MCF 10A (cell line): ENCODE data around the gene CNR1. TPM values are rescaled to one million over a fixed set of nuclear protein-coding genes. Genes with fewer than 3 reads are reported as not detected.

Experiments
- BruUV-seq: library from RNA; stranded (reverse); fragments of 400-500 nt; replicated peaks from 2 replicates; lab custom pipeline; 2021; lab: Mats Ljungman, UMichigan
- CTCF ChIA-PET: fragments of 300-600 bp; sonication (Branson Sonifier 250); formaldehyde crosslinking; extraction: SDS; loops from one replicate; lab custom pipeline; 2021; ENCODE audit warnings: antibody characterized with exemption, inconsistent platforms; lab: Yijun Ruan, JAX
- POLR2A ChIA-PET: fragments of 300-600, 350-650 bp; sonication (Branson Sonifier 250); formaldehyde crosslinking; extraction: SDS; loops from one replicate; lab custom pipeline; 2020; ENCODE audit warnings: antibody characterized with exemption, inconsistent platforms; lab: Yijun Ruan, JAX
- DNase-seq: peaks from one replicate; pipeline ENCODE4 v3.0.0-alpha.2; 2018; ENCODE audit not compliant: unreplicated experiment
- H3K27ac Mint-ChIP-seq: one replicate; pipeline ENCODE4 v1.8.0; 2022; ENCODE audit warnings: mild to moderate bottlenecking, low read depth, mixed read lengths; ENCODE audit not compliant: unreplicated experiment
- H3K27me3 Mint-ChIP-seq: one replicate; pipeline ENCODE4 v1.8.0; 2022; ENCODE audit warnings: mixed read lengths; ENCODE audit not compliant: insufficient read depth, unreplicated experiment
- H3K36me3 Mint-ChIP-seq: one replicate; pipeline ENCODE4 v1.8.0; 2022; ENCODE audit warnings: mild to moderate bottlenecking, moderate library complexity, mixed read lengths; ENCODE audit not compliant: insufficient read depth, unreplicated experiment
- H3K4me1 Mint-ChIP-seq: one replicate; pipeline ENCODE4 v1.8.0; 2022; ENCODE audit warnings: mixed read lengths; ENCODE audit not compliant: insufficient read depth, unreplicated experiment
- H3K4me3 Mint-ChIP-seq: one replicate; pipeline ENCODE4 v1.8.0; 2022; ENCODE audit warnings: mild to moderate bottlenecking, moderate library complexity, mixed read lengths; ENCODE audit not compliant: unreplicated experiment
- H3K9me3 Mint-ChIP-seq: one replicate; pipeline ENCODE4 v1.8.0; 2022; ENCODE audit warnings: mixed read lengths; ENCODE audit not compliant: unreplicated experiment
- intact Hi-C: fragments of 100-400 bp; cut with micrococcal nuclease; formaldehyde crosslinking; loops from 2 replicates; pipeline ENCODE4 v1.14.1; 2022
- total RNA-seq: library from RNA; stranded (reverse); gene quantifications from 2 replicates; pipeline ENCODE4 v1.2.3, GENCODE V29; 2022
- TF ChIP-seq, protein P1 (sequence below): fragments of 200-600 bp; IDR thresholded peaks from one replicate; pipeline ENCODE4 v1.8.0; 2022; ENCODE audit warnings: antibody characterized with exemption, mild to moderate bottlenecking; ENCODE audit not compliant: unreplicated experiment

Gene CNR1
- total RNA-seq, 1 experiment from 2014 or later, result 0.16 TPM

DNA sequence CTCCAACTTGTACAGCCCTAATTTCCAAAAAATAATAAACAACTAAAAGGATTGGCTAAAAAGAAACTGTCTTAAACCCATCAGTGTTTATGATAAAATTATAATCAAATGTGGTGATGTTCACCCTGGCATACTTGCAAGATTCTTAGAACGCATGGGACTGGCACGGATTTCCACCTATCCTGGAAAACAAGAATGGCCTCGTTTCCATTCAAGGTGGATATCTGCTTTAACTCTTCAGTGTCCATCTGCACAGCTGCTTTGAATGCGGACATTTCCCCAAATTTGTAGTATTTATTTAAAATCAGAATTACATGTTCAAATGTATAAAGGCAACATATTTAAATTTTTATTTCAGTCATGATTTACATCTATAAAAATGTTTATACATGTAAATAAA lies 4.2 kb downstream of the CNR1 start:
- Mint-ChIP-seq H3K4me1 (no peaks in the 10 kb centered on the region), H3K27ac (no peak overlapping the region), H3K36me3 (no peaks in the 10 kb centered on the region), H3K4me3 (no peak overlapping the region), H3K9me3 (no peaks in the 10 kb centered on the region), H3K27me3 (no peaks in the 10 kb centered on the region)
- intact Hi-C loops, result no loop called here
- ChIA-PET POLR2A (no interaction called here), CTCF (no interaction called here)
- BruUV-seq, result no TSS peak
- TF ChIP-seq, protein P1, sequence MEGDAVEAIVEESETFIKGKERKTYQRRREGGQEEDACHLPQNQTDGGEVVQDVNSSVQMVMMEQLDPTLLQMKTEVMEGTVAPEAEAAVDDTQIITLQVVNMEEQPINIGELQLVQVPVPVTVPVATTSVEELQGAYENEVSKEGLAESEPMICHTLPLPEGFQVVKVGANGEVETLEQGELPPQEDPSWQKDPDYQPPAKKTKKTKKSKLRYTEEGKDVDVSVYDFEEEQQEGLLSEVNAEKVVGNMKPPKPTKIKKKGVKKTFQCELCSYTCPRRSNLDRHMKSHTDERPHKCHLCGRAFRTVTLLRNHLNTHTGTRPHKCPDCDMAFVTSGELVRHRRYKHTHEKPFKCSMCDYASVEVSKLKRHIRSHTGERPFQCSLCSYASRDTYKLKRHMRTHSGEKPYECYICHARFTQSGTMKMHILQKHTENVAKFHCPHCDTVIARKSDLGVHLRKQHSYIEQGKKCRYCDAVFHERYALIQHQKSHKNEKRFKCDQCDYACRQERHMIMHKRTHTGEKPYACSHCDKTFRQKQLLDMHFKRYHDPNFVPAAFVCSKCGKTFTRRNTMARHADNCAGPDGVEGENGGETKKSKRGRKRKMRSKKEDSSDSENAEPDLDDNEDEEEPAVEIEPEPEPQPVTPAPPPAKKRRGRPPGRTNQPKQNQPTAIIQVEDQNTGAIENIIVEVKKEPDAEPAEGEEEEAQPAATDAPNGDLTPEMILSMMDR, result no peak
- no peak for DNase-seq

- ChIA-PET CTCF (no interaction called here), POLR2A (no interaction called here)
- Mint-ChIP-seq H3K27ac (no peak overlapping the region), H3K4me1 (no peaks in the 10 kb centered on the region), H3K36me3 (no peaks in the 10 kb centered on the region), H3K4me3 (no peak overlapping the region), H3K27me3 (no peaks in the 10 kb centered on the region), H3K9me3 (no peaks in the 10 kb centered on the region)
- DNase-seq, result no peak
- TF ChIP-seq, protein P1, result no peak
- intact Hi-C loops, result no loop called here
- BruUV-seq, result no TSS peak
Measured at GRCh38 chr6:88157106-88157505, 9.0 kb downstream of the CNR1 start.

DNA sequence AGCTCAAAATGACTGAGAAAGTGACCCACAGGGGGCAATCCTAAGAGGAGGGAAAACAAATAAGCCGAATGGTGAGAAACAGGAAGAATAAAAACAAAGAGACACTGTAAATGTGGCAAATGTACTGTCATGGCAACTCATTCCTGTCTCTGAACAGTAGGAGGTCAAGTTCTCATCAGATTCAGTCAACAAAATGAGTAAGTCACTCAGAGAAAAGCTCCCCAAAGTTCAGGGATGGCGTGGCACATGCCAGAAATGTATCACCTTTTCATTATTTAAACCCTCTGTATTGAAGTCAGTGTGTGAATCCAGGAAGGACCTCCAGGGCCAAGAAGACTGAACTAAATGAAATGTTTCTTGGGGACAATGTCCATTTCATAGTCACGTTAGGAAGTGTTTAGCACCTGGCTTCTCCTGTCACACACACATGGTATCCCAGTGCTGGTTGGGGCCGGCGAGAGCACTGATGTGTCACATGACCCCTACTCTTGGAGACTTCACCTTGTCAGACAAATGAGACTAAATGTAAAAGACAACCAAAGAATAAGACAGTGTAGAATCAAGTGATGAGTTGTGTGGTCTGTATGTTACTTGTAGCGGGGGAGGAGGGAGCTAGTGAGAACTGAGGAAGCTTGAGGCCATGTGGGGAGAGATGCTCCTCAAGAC lies 20.7 kb downstream of the CNR1 start:
- CTCF ChIA-PET, result interaction anchor here (0.6 kb wide), 1 partner anchor 656 kb away, joined by 3 read pairs; no protein-coding TSS in a partner anchor
- intact Hi-C loops, result no loop called here
- H3K27ac Mint-ChIP-seq, result no peak overlapping the region
- no peak for DNase-seq
- TF ChIP-seq, protein P1, result no peak
- peaks cover 13% of the 10 kb centered on the region for H3K9me3 Mint-ChIP-seq
- POLR2A ChIA-PET, result no interaction called here
- H3K4me1 Mint-ChIP-seq, result peaks cover 6% of the 10 kb centered on the region
- no peaks in the 10 kb centered on the region for H3K36me3 Mint-ChIP-seq
- H3K27me3 Mint-ChIP-seq, result peaks cover 7% of the 10 kb centered on the region
- no peak overlapping the region for H3K4me3 Mint-ChIP-seq
- no TSS peak for BruUV-seq

DNA sequence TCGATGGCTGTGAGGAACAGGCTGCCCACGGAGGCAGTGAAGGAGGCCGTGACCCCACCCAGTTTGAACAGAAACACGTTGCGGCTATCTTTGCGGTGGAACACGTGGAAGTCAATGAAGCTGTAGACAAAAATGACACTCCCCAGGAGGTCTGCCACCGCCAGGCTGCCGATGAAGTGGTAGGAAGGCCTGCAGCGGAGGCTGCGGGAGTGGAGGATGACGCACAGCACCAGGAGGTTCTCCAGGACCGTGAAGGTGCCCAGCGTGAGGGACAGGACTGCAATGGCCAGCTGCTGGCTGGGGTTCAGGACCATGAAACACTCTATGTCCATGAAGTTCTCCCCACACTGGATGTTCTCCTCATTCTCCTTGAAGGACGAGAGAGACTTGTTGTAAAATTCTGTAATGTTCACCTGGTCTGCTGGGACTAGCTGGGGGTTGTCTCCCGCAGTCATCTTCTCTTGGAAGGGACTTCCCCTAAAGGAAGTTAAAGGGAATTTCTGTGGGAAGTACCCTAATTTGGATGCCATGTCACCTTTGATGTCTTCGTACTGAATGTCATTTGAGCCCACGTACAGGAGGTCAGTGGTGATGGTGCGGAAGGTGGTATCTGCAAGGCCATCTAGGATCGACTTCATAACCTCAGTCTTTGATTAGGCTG lies 21.4 kb downstream of the CNR1 start:
- Mint-ChIP-seq H3K9me3 (peaks cover 13% of the 10 kb centered on the region), H3K27me3 (peaks cover 7% of the 10 kb centered on the region), H3K4me3 (no peak overlapping the region), H3K4me1 (peaks cover 6% of the 10 kb centered on the region), H3K36me3 (no peaks in the 10 kb centered on the region), H3K27ac (no peak overlapping the region)
- ChIA-PET CTCF (interaction anchor here (0.6 kb wide), 1 partner anchor 655 kb away, joined by 3 read pairs; no protein-coding TSS in a partner anchor), POLR2A (no interaction called here)
- no peak for DNase-seq
- BruUV-seq, result no TSS peak
- TF ChIP-seq, protein P1, result no peak
- intact Hi-C loops, result no loop called here
